ENCODE results near the gene ATP1A2.
"Not testable (repeated sequence)": the region's sequence is repeated elsewhere in the genome, so short reads cannot be mapped to it uniquely, and the experiment has no call there.

Gene ATP1A2

GRCh38 chr1:160124705-160125478 lies 9.3 kb downstream of the ATP1A2 start:
- H3K4me3 ChIP-seq (replicated peaks; ENCODE audit: low read depth, low read length): no peak overlapping the region
- peak; percentile 53 for DNase-seq (ENCODE audit: low read depth)
- no peak for TF ChIP-seq CTCF (IDR thresholded peaks at IDR 0.05; ENCODE audit: low read length, missing control alignments)

- no peak overlapping the region for H3K4me3 ChIP-seq (replicated peaks; ENCODE audit: low read depth, low read length)
- no peak for TF ChIP-seq CTCF (IDR thresholded peaks at IDR 0.05; ENCODE audit: low read length, missing control alignments)
- DNase-seq (ENCODE audit: low read depth): no peak
These were observed 10.2 kb downstream of the ATP1A2 start for GRCh38 chr1:160125746-160126145.

GRCh38 chr1:160126342-160126741 lies 10.8 kb downstream of the ATP1A2 start:
- not testable (repeated sequence) for DNase-seq (ENCODE audit: low read depth); H3K4me3 ChIP-seq (replicated peaks; ENCODE audit: low read depth, low read length)

GRCh38 chr1:160127381-160127780 lies 11.8 kb downstream of the ATP1A2 start:
- H3K4me3 ChIP-seq (replicated peaks; ENCODE audit: low read depth, low read length): no peak overlapping the region
- no peak for TF ChIP-seq CTCF (IDR thresholded peaks at IDR 0.05; ENCODE audit: low read length, missing control alignments)
- no peak for DNase-seq (ENCODE audit: low read depth)

- no peak overlapping the region for H3K4me3 ChIP-seq (replicated peaks; ENCODE audit: low read depth, low read length)
- TF ChIP-seq CTCF (IDR thresholded peaks at IDR 0.05; ENCODE audit: low read length, missing control alignments): no peak
- DNase-seq (ENCODE audit: low read depth): peak; percentile 44
These were observed 12.4 kb downstream of the ATP1A2 start for GRCh38 chr1:160127865-160128523.

GRCh38 chr1:160128636-160129035 lies 13.1 kb downstream of the ATP1A2 start:
- no peak for DNase-seq (ENCODE audit: low read depth)
- no peak for TF ChIP-seq CTCF (IDR thresholded peaks at IDR 0.05; ENCODE audit: low read length, missing control alignments)
- no peak overlapping the region for H3K4me3 ChIP-seq (replicated peaks; ENCODE audit: low read depth, low read length)

- no peak for TF ChIP-seq CTCF (IDR thresholded peaks at IDR 0.05; ENCODE audit: low read length, missing control alignments)
- DNase-seq (ENCODE audit: low read depth): no peak
- H3K4me3 ChIP-seq (replicated peaks; ENCODE audit: low read depth, low read length): no peak overlapping the region
These were observed 13.5 kb downstream of the ATP1A2 start for GRCh38 chr1:160129046-160129445.

All from fibroblast of pulmonary artery (primary cell).